OCI-LY7 (cell line): ENCODE data around the gene ICAM2. TPM values are rescaled to one million over a fixed set of nuclear protein-coding genes. Genes with fewer than 3 reads are reported as not detected.

Experiments
- BruUV-seq: library from RNA; stranded (reverse); fragments of 400-500 nt; replicated peaks from 2 replicates; lab custom pipeline; 2021; lab: Mats Ljungman, UMichigan
- CTCF ChIA-PET: fragments of 300-600 bp; sonication (Branson Sonifier 250); formaldehyde crosslinking; loops from one replicate; lab custom pipeline; 2022; ENCODE audit warnings: antibody characterized with exemption; ENCODE audit not compliant: unreplicated experiment; lab: Charles Lee
- POLR2A ChIA-PET: fragments of 300-600 bp; sonication (Branson Sonifier 250); formaldehyde crosslinking; loops from one replicate; lab custom pipeline; 2022; ENCODE audit warnings: antibody characterized with exemption; lab: Charles Lee
- DNase-seq: peaks from one replicate; pipeline ENCODE4 v3.0.0-alpha.2; 2015; ENCODE audit warnings: low spot score
- H2AFZ ChIP-seq: fragments of 200-600 bp; sonication (generic), shearing (Covaris generic); 2 replicates; pipeline ENCODE4 v1.6.1; 2014; ENCODE audit warnings: mild to moderate bottlenecking, antibody characterized with exemption, low read length, moderate library complexity
- H3K27ac ChIP-seq: fragments of 200-600 bp; sonication (generic); 2 replicates; pipeline ENCODE4 v1.5.1; 2014; ENCODE audit warnings: mixed run types, low read depth, mild to moderate bottlenecking, moderate library complexity, low read length, inconsistent platforms; ENCODE audit not compliant: poor library complexity, severe bottlenecking
- H3K36me3 ChIP-seq: fragments of 200-600 bp; sonication (generic); 2 replicates; pipeline ENCODE4 v1.6.1; 2014; ENCODE audit warnings: mild to moderate bottlenecking, antibody characterized with exemption, low read length, moderate library complexity, mixed read lengths; ENCODE audit not compliant: insufficient read depth
- H3K4me1 ChIP-seq: fragments of 200-600 bp; sonication (generic); 2 replicates; pipeline ENCODE4 v1.5.1; 2014; ENCODE audit warnings: mild to moderate bottlenecking, low read length; ENCODE audit not compliant: insufficient read depth, poor library complexity, severe bottlenecking
- H3K4me2 ChIP-seq: fragments of 200-600 bp; sonication (generic); 2 replicates; pipeline ENCODE4 v1.6.1; 2014; ENCODE audit warnings: mild to moderate bottlenecking, low read length
- H3K4me3 ChIP-seq: fragments of 200-600 bp; sonication (generic); 2 replicates; pipeline ENCODE4 v1.5.1; 2014; ENCODE audit warnings: mild to moderate bottlenecking, low read depth, low read length; ENCODE audit not compliant: poor library complexity, severe bottlenecking
- H3K79me2 ChIP-seq: fragments of 200-600 bp; sonication (generic); 2 replicates; pipeline ENCODE4 v1.6.1; 2016; ENCODE audit warnings: low read depth, mild to moderate bottlenecking, low read length, moderate library complexity, mixed read lengths; ENCODE audit not compliant: insufficient read depth
- H3K9me2 ChIP-seq: fragments of 200-600 bp; sonication (generic); 2 replicates; pipeline ENCODE4 v1.6.1; 2016; ENCODE audit warnings: mild to moderate bottlenecking, low read length, mixed read lengths; ENCODE audit not compliant: insufficient read depth
- H3K9me3 ChIP-seq: fragments of 200-600 bp; sonication (generic); 2 replicates; pipeline ENCODE4 v1.6.1; 2014; ENCODE audit warnings: mild to moderate bottlenecking, mixed run types, low read length, mixed read lengths
- H4K20me1 ChIP-seq: fragments of 200-600 bp; sonication (generic); 2 replicates; pipeline ENCODE4 v1.6.1; 2014; ENCODE audit warnings: mild to moderate bottlenecking, antibody characterized with exemption, low read length, moderate library complexity, mixed read lengths; ENCODE audit not compliant: insufficient read depth
- CTCF ChIP-seq: fragments of 200-600 bp; sonication (generic); conservative IDR thresholded peaks from 2 replicates; pipeline ENCODE4 v1.5.1; 2014; ENCODE audit warnings: mild to moderate bottlenecking, antibody characterized with exemption, low read length, moderate library complexity, mixed read lengths
- EZH2phosphoT487 ChIP-seq: fragments of 200-600 bp; sonication (generic); IDR thresholded peaks from 2 replicates; pipeline ENCODE4 v1.6.1; 2018; ENCODE audit warnings: low read depth, borderline replicate concordance, mild to moderate bottlenecking, mixed run types, antibody characterized with exemption, low read length, moderate library complexity, mixed read lengths
- intact Hi-C: fragments of 100-400 bp; cut with micrococcal nuclease; formaldehyde crosslinking; loops from one replicate; pipeline ENCODE4 v1.10.0; 2022; ENCODE audit not compliant: unreplicated experiment
- total RNA-seq, 2 experiments: library from RNA; depleted of rRNA in 1 of 2; stranded (reverse); fragments of >200 nt in 1 of 2; shearing (Covaris generic) in 1 of 2; gene quantifications; 2 replicates each; pipeline ENCODE4 v1.2.3, GENCODE V29; 2014 to 2022

Gene ICAM2
- total RNA-seq, 2 experiments from 2014 or later, result 88.7 to 112 TPM

DNA sequence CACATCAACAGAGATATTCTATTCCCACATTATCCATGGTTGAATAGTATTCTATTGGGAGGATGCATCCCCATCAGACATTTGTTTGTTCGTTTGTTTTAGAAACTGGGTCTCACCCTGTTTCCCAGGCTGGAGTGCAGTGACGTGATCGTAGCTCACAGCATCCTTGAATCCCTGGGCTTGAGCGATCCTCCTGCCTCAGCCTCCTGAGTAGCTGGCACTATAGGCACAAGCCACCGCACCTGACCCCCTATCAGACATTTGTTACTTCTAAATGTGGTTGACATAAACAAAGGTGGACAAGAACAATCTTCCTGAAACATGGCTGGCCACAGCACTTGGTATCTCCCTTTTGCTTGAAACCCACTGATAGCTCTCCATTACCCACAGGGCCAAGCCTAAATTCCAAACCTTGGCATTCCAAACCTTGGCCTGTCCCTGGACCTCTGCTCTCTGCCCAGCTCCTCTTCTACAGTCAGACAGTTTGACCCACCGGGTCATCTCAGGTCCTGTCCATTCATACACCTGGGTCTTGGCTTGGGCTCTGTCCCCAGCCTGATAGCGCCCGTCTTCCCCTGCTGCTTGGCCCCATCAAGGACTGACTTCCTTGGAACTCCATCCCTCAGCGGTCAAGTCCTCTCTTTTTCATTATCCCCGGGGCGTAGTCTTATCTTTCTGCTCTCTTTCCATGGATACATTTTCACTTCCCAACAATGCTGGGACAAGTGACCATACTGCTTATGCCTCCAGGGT lies 23.8 kb downstream of the ICAM2 start:
- H3K4me2 ChIP-seq, result no peak overlapping the region
- H3K9me3 ChIP-seq, result no peaks in the 10 kb centered on the region
- H3K27ac ChIP-seq, result no peak overlapping the region
- peaks cover 3% of the 10 kb centered on the region; the same call in 1 of the 2 replicates for H3K36me3 ChIP-seq
- no peak for DNase-seq
- CTCF ChIA-PET, result no interaction called here
- H3K4me3 ChIP-seq, result no peak overlapping the region
- TF ChIP-seq CTCF (no peak), EZH2phosphoT487 (no peak)
- H2AFZ ChIP-seq, result no peak overlapping the region
- POLR2A ChIA-PET, result no interaction called here
- no TSS peak for BruUV-seq
- no peaks in the 10 kb centered on the region for H4K20me1 ChIP-seq
- H3K4me1 ChIP-seq, result peaks cover 18% of the 10 kb centered on the region
- H3K9me2 ChIP-seq, result no peaks in the 10 kb centered on the region
- H3K79me2 ChIP-seq, result no peaks in the 10 kb centered on the region
- intact Hi-C loops, result no loop called here

- no peak overlapping the region for H2AFZ ChIP-seq
- ChIA-PET POLR2A (no interaction called here), CTCF (no interaction called here)
- H3K4me3 ChIP-seq, result no peak overlapping the region
- no peaks in the 10 kb centered on the region for H3K9me2 ChIP-seq
- no TSS peak for BruUV-seq
- no peaks in the 10 kb centered on the region for H3K9me3 ChIP-seq
- TF ChIP-seq EZH2phosphoT487 (no peak), CTCF (no peak)
- H3K4me1 ChIP-seq, result peaks cover 22% of the 10 kb centered on the region
- no peaks in the 10 kb centered on the region for H4K20me1 ChIP-seq
- no peak overlapping the region for H3K4me2 ChIP-seq
- H3K36me3 ChIP-seq, result no peaks in the 10 kb centered on the region
- no peaks in the 10 kb centered on the region for H3K79me2 ChIP-seq
- no peak overlapping the region for H3K27ac ChIP-seq
- intact Hi-C loops, result no loop called here
- DNase-seq, result no peak
Observed at GRCh38 chr17:63995626-63996025, 24.8 kb downstream of the ICAM2 start.

DNA sequence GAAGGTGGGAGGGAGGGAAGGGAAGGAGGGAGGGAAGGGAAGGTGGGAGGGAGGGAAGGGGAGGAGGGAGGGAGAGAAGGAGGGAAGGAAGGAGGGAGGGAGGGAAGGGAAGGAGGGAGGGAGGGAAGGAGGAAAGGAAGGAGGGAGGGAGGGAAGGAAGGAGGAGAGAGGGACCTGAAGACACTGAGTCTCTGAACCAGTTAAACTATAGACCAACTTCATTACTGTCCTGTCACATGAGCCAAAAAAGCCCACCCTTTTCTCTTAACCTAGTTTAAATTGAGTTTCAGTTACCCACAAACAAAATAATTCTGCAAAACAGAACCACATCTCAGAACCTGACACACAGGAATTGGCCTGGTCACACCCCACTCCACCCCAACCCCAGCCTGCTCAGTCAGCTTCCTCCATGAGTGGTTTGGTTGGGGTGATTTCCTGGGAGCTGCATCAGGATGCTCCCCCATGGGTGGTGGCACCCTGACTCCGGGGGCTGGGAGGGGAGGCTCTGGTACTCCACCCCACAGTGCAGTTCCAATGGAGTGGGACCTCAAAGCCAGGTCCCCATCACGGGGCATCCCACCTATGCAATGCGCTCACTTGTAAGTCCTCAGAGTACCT lies 27.0 kb downstream of the ICAM2 start:
- ChIA-PET CTCF (no interaction called here), POLR2A (no interaction called here)
- no peak overlapping the region for H3K27ac ChIP-seq
- no peak overlapping the region for H2AFZ ChIP-seq
- H3K4me1 ChIP-seq, result peaks cover 19% of the 10 kb centered on the region
- intact Hi-C loops, result loop anchor here (5.0 kb wide), 1 partner anchor 101 kb away; no protein-coding TSS in a partner anchor
- DNase-seq, result no peak
- no peaks in the 10 kb centered on the region for H4K20me1 ChIP-seq
- no peaks in the 10 kb centered on the region for H3K9me3 ChIP-seq
- H3K9me2 ChIP-seq, result no peaks in the 10 kb centered on the region
- no peak overlapping the region for H3K4me2 ChIP-seq
- no peaks in the 10 kb centered on the region for H3K36me3 ChIP-seq
- no peaks in the 10 kb centered on the region for H3K79me2 ChIP-seq
- BruUV-seq, result no TSS peak
- H3K4me3 ChIP-seq, result no peak overlapping the region
- TF ChIP-seq CTCF, result no peak
- TF ChIP-seq EZH2phosphoT487, result no peak
